GM12878 (cell line): ENCODE results near the gene COL27A1. TPM values are rescaled to one million over a fixed set of nuclear protein-coding genes. Genes with fewer than 3 reads are reported as not detected.

Source experiments
- ATAC-seq: fragments of 200-7000 bp; cut with Tn5 transposase; 3 replicates; pipeline ENCODE4 v1.9.1; 2020; ENCODE audit warnings: mild to moderate bottlenecking, moderate library complexity
- BruUV-seq: library from RNA; stranded (reverse); fragments of 400-500 nt; replicated peaks from 2 replicates; lab custom pipeline; 2021; lab: Mats Ljungman, UMichigan
- CTCF ChIA-PET: fragments of 300-600 bp; sonication (Branson Sonifier 250); formaldehyde crosslinking; extraction: SDS; loops from one replicate; lab custom pipeline; 2021; ENCODE audit warnings: inconsistent platforms; lab: Yijun Ruan, JAX
- POLR2A ChIA-PET: fragments of 350-600 bp; formaldehyde crosslinking; extraction: SDS; loops from one replicate; lab custom pipeline; 2021; ENCODE audit warnings: inconsistent platforms; lab: Charles Lee
- RAD21 ChIA-PET: fragments of 300-600 bp; sonication (Branson Sonifier 250); formaldehyde crosslinking; loops from one replicate; lab custom pipeline; 2023; ENCODE audit warnings: antibody characterized with exemption; ENCODE audit not compliant: unreplicated experiment; lab: Charles Lee
- SMC1A ChIA-PET: fragments of 300-600 bp; sonication (Branson Sonifier 250); formaldehyde crosslinking; loops from one replicate; lab custom pipeline; 2023; ENCODE audit not compliant: unreplicated experiment, uncharacterized antibody; lab: Charles Lee
- DNase-seq: peaks from one replicate; pipeline ENCODE4 v3.0.0-alpha.2; 2011; ENCODE audit warnings: low read depth, low spot score
- FAIRE-seq: peaks from 3 replicates; lab custom pipeline; 2011; peaks lifted over from hg19 to GRCh38; lab: Jason Lieb, UNC
- H2AFZ ChIP-seq: 2 replicates; pipeline ENCODE4 v1.6.0; 2011; ENCODE audit warnings: low read depth, low read length, control low read depth; ENCODE audit not compliant: control insufficient read depth
- H3K27ac ChIP-seq: 2 replicates; pipeline ENCODE4 v1.5.1; 2011; ENCODE audit warnings: control low read depth; ENCODE audit not compliant: control insufficient read depth, insufficient read depth
- H3K27me3 ChIP-seq, 2 experiments: replicated peaks in 1 of 2; 2 replicates each; pipeline versions ENCODE4 v1.6.0 to v1.6.1; 2011; ENCODE audit warnings: low read length in 1 of 2; ENCODE audit not compliant: control insufficient read depth in 2 of 2, insufficient read depth in 2 of 2
- H3K36me3 ChIP-seq, 2 experiments: 2 replicates each; pipeline ENCODE4 v1.5.1; 2011; ENCODE audit warnings: low read length in 1 of 2; ENCODE audit not compliant: control insufficient read depth in 2 of 2, insufficient read depth in 2 of 2
- H3K4me1 ChIP-seq: 2 replicates; pipeline ENCODE4 v1.6.1; 2011; ENCODE audit warnings: mild to moderate bottlenecking, low read length, moderate library complexity, mixed read lengths; ENCODE audit not compliant: control insufficient read depth, insufficient read depth
- H3K4me2 ChIP-seq: 2 replicates; pipeline ENCODE4 v1.6.0; 2011; ENCODE audit warnings: control low read depth; ENCODE audit not compliant: control insufficient read depth, insufficient read depth
- H3K4me3 ChIP-seq: fragments of 200-600 bp; sonication (generic); 2 replicates; pipeline ENCODE4 v1.5.1; 2016
- H3K79me2 ChIP-seq: 2 replicates; pipeline ENCODE4 v1.6.0; 2011; ENCODE audit warnings: low read length; ENCODE audit not compliant: control insufficient read depth, insufficient read depth
- H3K9ac ChIP-seq: 2 replicates; pipeline ENCODE4 v1.8.0; 2011; ENCODE audit warnings: low read length, control low read depth, mixed read lengths; ENCODE audit not compliant: control insufficient read depth, insufficient read depth
- H3K9me3 ChIP-seq: replicated peaks from 3 replicates; pipeline ENCODE4 v1.5.1; 2011; ENCODE audit warnings: mild to moderate bottlenecking, low read length; ENCODE audit not compliant: control insufficient read depth, insufficient read depth
- H4K20me1 ChIP-seq: 2 replicates; pipeline ENCODE4 v1.6.0; 2011; ENCODE audit not compliant: control insufficient read depth, insufficient read depth
- IRF5 ChIP-seq: fragments of 450-650 bp; IDR thresholded peaks from 2 replicates; pipeline ENCODE4 v1.6.1; 2017; ENCODE audit warnings: borderline replicate concordance
- PBX3 ChIP-seq: IDR thresholded peaks from 2 replicates; pipeline ENCODE4 v1.6.1; 2011; ENCODE audit warnings: mild to moderate bottlenecking, low read depth, low read length, moderate library complexity; ENCODE audit not compliant: insufficient replicate concordance
- SRF ChIP-seq, 2 experiments: IDR thresholded peaks; 2 replicates each; pipeline ENCODE4 v1.6.1; 2011; ENCODE audit warnings: low read depth in 2 of 2, low read length in 2 of 2, mild to moderate bottlenecking in 1 of 2, moderate library complexity in 1 of 2
- WGBS: methylation state at CpG from one replicate; pipeline ENCODE4 v1.1.6; 2016; ENCODE audit warnings: low lambda C conversion rate; ENCODE audit not compliant: insufficient replicate concordance, insufficient coverage; ENCODE audit errors: missing lambda C conversion rate; 5-methylcytosine and 5-hydroxymethylcytosine counted together
- in situ Hi-C: fragments of 300-500 bp; cut with MboI; formaldehyde crosslinking; loops from 9 replicates; pipeline ENCODE4 v1.14.3; 2018; ENCODE audit warnings: mixed read lengths
- intact Hi-C: fragments of 100-400 bp; cut with micrococcal nuclease; formaldehyde crosslinking; loops from one replicate; pipeline ENCODE4 v1.14.2; 2022; ENCODE audit not compliant: unreplicated experiment
- polyA plus RNA-seq, 11 experiments: library from polyadenylated mRNA; depleted of rRNA in 4 of 11; unstranded in 6 of 11; stranded (reverse) in 5 of 11; fragments of >200 nt; fragmentation: Nextera tagmentation in 4 of 11; fragmentation: Illumina TruSeq in 1 of 11; extraction: Ambion mirVana in 4 of 11; extraction: Trizol in 1 of 11; gene quantifications; 1 replicate in 1 of 11; 2 replicates in 10 of 11; pipeline versions ENCODE4 v1.2.1 to v1.2.3, GENCODE V29; 2011 to 2016; ENCODE audit warnings: inconsistent platforms in 2 of 11, missing spikeins in 2 of 11, low read depth in 1 of 11
- total RNA-seq, 4 experiments: library from RNA; depleted of rRNA in 3 of 4; stranded (reverse); fragments of >200 nt in 3 of 4; fragmentation: Illumina TruSeq in 1 of 4; extraction: Trizol in 1 of 4; gene quantifications; 2 replicates each; pipeline versions ENCODE4 v1.2.1 to v1.2.3, GENCODE V29; 2013 to 2021
- TF ChIP-seq, protein P1 (sequence below): fragments of 450-650 bp; IDR thresholded peaks from 2 replicates; pipeline ENCODE4 v1.6.1; 2017; ENCODE audit warnings: mild to moderate bottlenecking, moderate library complexity
- TF ChIP-seq, protein P2 (sequence below): fragments of 450-650 bp; IDR thresholded peaks from 2 replicates; pipeline ENCODE4 v1.6.1; 2017; ENCODE audit warnings: mild to moderate bottlenecking, moderate library complexity
- TF ChIP-seq, protein P3 (sequence below): IDR thresholded peaks from 2 replicates; pipeline ENCODE4 v1.6.1; 2012; ENCODE audit warnings: low read depth, low read length, improper control_type of control experiment

COL27A1 gene
- total and polyA plus RNA-seq, 10 of the 15 experiments (the other 5 are each of a cell fraction or from before 2014, with no cell fraction given), result 0.10 TPM; not detected in 9

GRCh38 chr9:114280636-114281472, 125.5 kb downstream of the COL27A1 start (continued):
- TF ChIP-seq, protein P1, sequence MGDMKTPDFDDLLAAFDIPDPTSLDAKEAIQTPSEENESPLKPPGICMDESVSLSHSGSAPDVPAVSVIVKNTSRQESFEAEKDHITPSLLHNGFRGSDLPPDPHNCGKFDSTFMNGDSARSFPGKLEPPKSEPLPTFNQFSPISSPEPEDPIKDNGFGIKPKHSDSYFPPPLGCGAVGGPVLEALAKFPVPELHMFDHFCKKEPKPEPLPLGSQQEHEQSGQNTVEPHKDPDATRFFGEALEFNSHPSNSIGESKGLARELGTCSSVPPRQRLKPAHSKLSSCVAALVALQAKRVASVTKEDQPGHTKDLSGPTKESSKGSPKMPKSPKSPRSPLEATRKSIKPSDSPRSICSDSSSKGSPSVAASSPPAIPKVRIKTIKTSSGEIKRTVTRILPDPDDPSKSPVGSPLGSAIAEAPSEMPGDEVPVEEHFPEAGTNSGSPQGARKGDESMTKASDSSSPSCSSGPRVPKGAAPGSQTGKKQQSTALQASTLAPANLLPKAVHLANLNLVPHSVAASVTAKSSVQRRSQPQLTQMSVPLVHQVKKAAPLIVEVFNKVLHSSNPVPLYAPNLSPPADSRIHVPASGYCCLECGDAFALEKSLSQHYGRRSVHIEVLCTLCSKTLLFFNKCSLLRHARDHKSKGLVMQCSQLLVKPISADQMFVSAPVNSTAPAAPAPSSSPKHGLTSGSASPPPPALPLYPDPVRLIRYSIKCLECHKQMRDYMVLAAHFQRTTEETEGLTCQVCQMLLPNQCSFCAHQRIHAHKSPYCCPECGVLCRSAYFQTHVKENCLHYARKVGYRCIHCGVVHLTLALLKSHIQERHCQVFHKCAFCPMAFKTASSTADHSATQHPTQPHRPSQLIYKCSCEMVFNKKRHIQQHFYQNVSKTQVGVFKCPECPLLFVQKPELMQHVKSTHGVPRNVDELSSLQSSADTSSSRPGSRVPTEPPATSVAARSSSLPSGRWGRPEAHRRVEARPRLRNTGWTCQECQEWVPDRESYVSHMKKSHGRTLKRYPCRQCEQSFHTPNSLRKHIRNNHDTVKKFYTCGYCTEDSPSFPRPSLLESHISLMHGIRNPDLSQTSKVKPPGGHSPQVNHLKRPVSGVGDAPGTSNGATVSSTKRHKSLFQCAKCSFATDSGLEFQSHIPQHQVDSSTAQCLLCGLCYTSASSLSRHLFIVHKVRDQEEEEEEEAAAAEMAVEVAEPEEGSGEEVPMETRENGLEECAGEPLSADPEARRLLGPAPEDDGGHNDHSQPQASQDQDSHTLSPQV, result no peak
- TF ChIP-seq PBX3, result no peak

DNA sequence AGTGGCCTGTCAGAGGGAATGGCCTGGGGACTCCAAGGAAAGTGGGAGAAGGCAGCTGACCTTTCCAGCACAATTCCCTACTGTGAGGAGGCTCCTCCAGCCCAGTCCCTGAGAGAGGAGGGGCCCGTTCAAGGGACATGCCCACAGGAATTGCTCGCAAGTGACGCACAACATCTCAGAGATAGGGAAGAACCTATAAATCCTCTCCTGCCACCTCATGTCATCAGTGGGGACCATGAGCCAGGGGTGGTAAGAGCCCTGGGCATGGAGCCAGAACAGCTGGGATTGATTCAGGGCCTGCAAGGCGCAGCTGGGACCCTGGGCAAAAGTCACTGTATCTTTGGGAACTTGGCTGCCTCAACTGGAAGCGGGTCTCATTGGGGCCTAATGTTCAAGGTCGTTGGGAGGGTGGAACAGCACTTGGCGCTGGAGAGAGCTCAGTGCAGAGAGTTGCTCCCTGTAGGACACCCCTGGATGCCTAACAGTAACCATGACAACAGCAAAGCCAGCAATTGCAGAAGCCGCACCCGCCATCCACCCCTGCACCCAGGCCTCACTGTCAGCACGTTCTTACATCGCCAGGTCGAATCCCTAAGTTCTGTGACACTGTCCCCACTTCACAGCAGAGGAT, 126.3 kb downstream of the COL27A1 start:
- Histone ChIP-seq H3K27me3 (peaks cover 0 to 4% of the 10 kb centered on the region in 2 experiments; a peak in 1 of 4 replicates), H3K4me3 (no peak overlapping the region), H3K9ac (no peak overlapping the region), H3K9me3 (no peaks in the 10 kb centered on the region), H2AFZ (no peak overlapping the region), H3K27ac (no peak overlapping the region), H4K20me1 (no peaks in the 10 kb centered on the region), H3K36me3 (no peaks in the 10 kb centered on the region), H3K4me1 (no peaks in the 10 kb centered on the region), H3K79me2 (no peaks in the 10 kb centered on the region), H3K4me2 (no peak overlapping the region)
- ChIA-PET CTCF (interaction anchor here (2.9 kb wide), 1 partner anchor 9 kb away, joined by 18 read pairs; no protein-coding TSS in a partner anchor), RAD21 (no interaction called here), SMC1A (no interaction called here), POLR2A (no interaction called here)
- in situ Hi-C loops, result loop anchor here (10.0 to 25.0 kb wide), 2 partner anchors 127 to 194 kb away; partner anchors contain the start of genes AMBP, COL27A1 and KIF12
- WGBS, result 43% methylated on average over 12 of the region's 12 CpGs
- intact Hi-C loops, result no loop called here
- FAIRE-seq, result no peak
- no peak for DNase-seq
- no TSS peak for BruUV-seq
- no peak for ATAC-seq
- TF ChIP-seq, protein P2, sequence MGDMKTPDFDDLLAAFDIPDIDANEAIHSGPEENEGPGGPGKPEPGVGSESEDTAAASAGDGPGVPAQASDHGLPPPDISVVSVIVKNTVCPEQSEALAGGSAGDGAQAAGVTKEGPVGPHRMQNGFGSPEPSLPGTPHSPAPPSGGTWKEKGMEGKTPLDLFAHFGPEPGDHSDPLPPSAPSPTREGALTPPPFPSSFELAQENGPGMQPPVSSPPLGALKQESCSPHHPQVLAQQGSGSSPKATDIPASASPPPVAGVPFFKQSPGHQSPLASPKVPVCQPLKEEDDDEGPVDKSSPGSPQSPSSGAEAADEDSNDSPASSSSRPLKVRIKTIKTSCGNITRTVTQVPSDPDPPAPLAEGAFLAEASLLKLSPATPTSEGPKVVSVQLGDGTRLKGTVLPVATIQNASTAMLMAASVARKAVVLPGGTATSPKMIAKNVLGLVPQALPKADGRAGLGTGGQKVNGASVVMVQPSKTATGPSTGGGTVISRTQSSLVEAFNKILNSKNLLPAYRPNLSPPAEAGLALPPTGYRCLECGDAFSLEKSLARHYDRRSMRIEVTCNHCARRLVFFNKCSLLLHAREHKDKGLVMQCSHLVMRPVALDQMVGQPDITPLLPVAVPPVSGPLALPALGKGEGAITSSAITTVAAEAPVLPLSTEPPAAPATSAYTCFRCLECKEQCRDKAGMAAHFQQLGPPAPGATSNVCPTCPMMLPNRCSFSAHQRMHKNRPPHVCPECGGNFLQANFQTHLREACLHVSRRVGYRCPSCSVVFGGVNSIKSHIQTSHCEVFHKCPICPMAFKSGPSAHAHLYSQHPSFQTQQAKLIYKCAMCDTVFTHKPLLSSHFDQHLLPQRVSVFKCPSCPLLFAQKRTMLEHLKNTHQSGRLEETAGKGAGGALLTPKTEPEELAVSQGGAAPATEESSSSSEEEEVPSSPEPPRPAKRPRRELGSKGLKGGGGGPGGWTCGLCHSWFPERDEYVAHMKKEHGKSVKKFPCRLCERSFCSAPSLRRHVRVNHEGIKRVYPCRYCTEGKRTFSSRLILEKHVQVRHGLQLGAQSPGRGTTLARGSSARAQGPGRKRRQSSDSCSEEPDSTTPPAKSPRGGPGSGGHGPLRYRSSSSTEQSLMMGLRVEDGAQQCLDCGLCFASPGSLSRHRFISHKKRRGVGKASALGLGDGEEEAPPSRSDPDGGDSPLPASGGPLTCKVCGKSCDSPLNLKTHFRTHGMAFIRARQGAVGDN, result no peak
- TF ChIP-seq, protein P3, sequence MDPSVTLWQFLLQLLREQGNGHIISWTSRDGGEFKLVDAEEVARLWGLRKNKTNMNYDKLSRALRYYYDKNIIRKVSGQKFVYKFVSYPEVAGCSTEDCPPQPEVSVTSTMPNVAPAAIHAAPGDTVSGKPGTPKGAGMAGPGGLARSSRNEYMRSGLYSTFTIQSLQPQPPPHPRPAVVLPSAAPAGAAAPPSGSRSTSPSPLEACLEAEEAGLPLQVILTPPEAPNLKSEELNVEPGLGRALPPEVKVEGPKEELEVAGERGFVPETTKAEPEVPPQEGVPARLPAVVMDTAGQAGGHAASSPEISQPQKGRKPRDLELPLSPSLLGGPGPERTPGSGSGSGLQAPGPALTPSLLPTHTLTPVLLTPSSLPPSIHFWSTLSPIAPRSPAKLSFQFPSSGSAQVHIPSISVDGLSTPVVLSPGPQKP, result no peak
- TF ChIP-seq SRF (IDR thresholded peaks at IDR 0.05; ENCODE audit: low read depth in 2 of 2, low read length in 2 of 2) (no peak), IRF5 (no peak)
